Mucosa of stomach (tissue), 1 donor: ENCODE measurements around the gene CLUH.

Experiments used
- H3K27me3 ChIP-seq: one replicate; pipeline ENCODE4 v1.7.0; 2013; ENCODE audit warnings: mild to moderate bottlenecking, low read length; ENCODE audit not compliant: control insufficient read depth, insufficient read depth
- H3K36me3 ChIP-seq: one replicate; pipeline ENCODE4 v1.7.0; 2013; ENCODE audit warnings: low read length; ENCODE audit not compliant: control insufficient read depth, insufficient read depth
- H3K4me1 ChIP-seq: one replicate; pipeline ENCODE4 v1.7.0; 2013; ENCODE audit warnings: mild to moderate bottlenecking, low read length; ENCODE audit not compliant: control insufficient read depth, insufficient read depth
- H3K4me3 ChIP-seq: one replicate; pipeline ENCODE4 v1.7.0; 2013; ENCODE audit warnings: low read length
- H3K9ac ChIP-seq: one replicate; pipeline ENCODE4 v1.7.0; 2013; ENCODE audit warnings: mild to moderate bottlenecking, low read length, moderate library complexity
- H3K9me3 ChIP-seq: one replicate; pipeline ENCODE4 v1.7.0; 2013; ENCODE audit warnings: mild to moderate bottlenecking, low read length, moderate library complexity; ENCODE audit not compliant: control insufficient read depth
- donor health status: Pancreatic carcinoma.

CLUH gene

GRCh38 chr17:2713881-2714280 lies 2.3 kb upstream of the CLUH start:
- H3K4me3 ChIP-seq = no peak overlapping the region
- H3K36me3 ChIP-seq = no peaks in the 10 kb centered on the region
- no peaks in the 10 kb centered on the region for H3K9me3 ChIP-seq
- H3K27me3 ChIP-seq = no peaks in the 10 kb centered on the region
- peaks cover 42% of the 10 kb centered on the region for H3K4me1 ChIP-seq
- no peak overlapping the region for H3K9ac ChIP-seq

GRCh38 chr17:2712300-2713043 lies 908 bp upstream of the CLUH start:
- no peaks in the 10 kb centered on the region for H3K36me3 ChIP-seq
- peak overlapping the region; percentile 80 for H3K4me3 ChIP-seq
- H3K9me3 ChIP-seq = no peaks in the 10 kb centered on the region
- no peaks in the 10 kb centered on the region for H3K27me3 ChIP-seq
- peaks cover 48% of the 10 kb centered on the region for H3K4me1 ChIP-seq
- H3K9ac ChIP-seq = peak overlapping the region; percentile 92

GRCh38 chr17:2710803-2711607 lies 559 bp downstream of the CLUH start:
- H3K9ac ChIP-seq = peak overlapping the region; percentile 57
- peaks cover 49% of the 10 kb centered on the region for H3K4me1 ChIP-seq
- no peaks in the 10 kb centered on the region for H3K36me3 ChIP-seq
- H3K27me3 ChIP-seq = no peaks in the 10 kb centered on the region
- H3K9me3 ChIP-seq = no peaks in the 10 kb centered on the region
- peak overlapping the region; percentile 10 for H3K4me3 ChIP-seq

GRCh38 chr17:2710071-2710802 lies 1.3 kb downstream of the CLUH start:
- no peaks in the 10 kb centered on the region for H3K27me3 ChIP-seq
- no peaks in the 10 kb centered on the region for H3K36me3 ChIP-seq
- H3K9ac ChIP-seq = peak overlapping the region; percentile 57
- peaks cover 49% of the 10 kb centered on the region for H3K4me1 ChIP-seq
- H3K4me3 ChIP-seq = peak overlapping the region; percentile 10
- no peaks in the 10 kb centered on the region for H3K9me3 ChIP-seq

GRCh38 chr17:2709183-2709661 lies 2.3 kb downstream of the CLUH start:
- H3K4me1 ChIP-seq = peaks cover 49% of the 10 kb centered on the region

GRCh38 chr17:2708585-2709182 lies 2.9 kb downstream of the CLUH start:
- Histone ChIP-seq H3K9ac (peak overlapping the region; percentile 57), H3K36me3 (peaks cover 5% of the 10 kb centered on the region), H3K9me3 (no peaks in the 10 kb centered on the region), H3K27me3 (no peaks in the 10 kb centered on the region), H3K4me3 (no peak overlapping the region), H3K4me1 (peaks cover 49% of the 10 kb centered on the region)

More at GRCh38 chr17:2709183-2709661, 2.3 kb downstream of the CLUH start:
- Histone ChIP-seq H3K36me3 (no peaks in the 10 kb centered on the region), H3K27me3 (no peaks in the 10 kb centered on the region), H3K9me3 (no peaks in the 10 kb centered on the region), H3K9ac (peak overlapping the region; percentile 57), H3K4me3 (no peak overlapping the region)

- peak overlapping the region; percentile 30 for H3K9ac ChIP-seq
- H3K4me1 ChIP-seq = peaks cover 49% of the 10 kb centered on the region
- no peak overlapping the region for H3K4me3 ChIP-seq
- no peaks in the 10 kb centered on the region for H3K9me3 ChIP-seq
- peaks cover 5% of the 10 kb centered on the region for H3K36me3 ChIP-seq
- H3K27me3 ChIP-seq = no peaks in the 10 kb centered on the region
Measured at GRCh38 chr17:2707721-2708584, 3.6 kb downstream of the CLUH start.

GRCh38 chr17:2706911-2707510 lies 4.6 kb downstream of the CLUH start:
- peaks cover 5% of the 10 kb centered on the region for H3K36me3 ChIP-seq
- H3K4me3 ChIP-seq = no peak overlapping the region
- H3K9me3 ChIP-seq = no peaks in the 10 kb centered on the region
- no peaks in the 10 kb centered on the region for H3K27me3 ChIP-seq
- peaks cover 40% of the 10 kb centered on the region for H3K4me1 ChIP-seq
- H3K9ac ChIP-seq = no peak overlapping the region

GRCh38 chr17:2705888-2706795 lies 5.4 kb downstream of the CLUH start:
- H3K4me3 ChIP-seq = no peak overlapping the region
- H3K9ac ChIP-seq = no peak overlapping the region

GRCh38 chr17:2705263-2705662 lies 6.3 kb downstream of the CLUH start:
- H3K27me3 ChIP-seq = no peaks in the 10 kb centered on the region
- peaks cover 29% of the 10 kb centered on the region for H3K4me1 ChIP-seq
- H3K36me3 ChIP-seq = peaks cover 5% of the 10 kb centered on the region
- H3K9me3 ChIP-seq = no peaks in the 10 kb centered on the region
- no peak overlapping the region for H3K9ac ChIP-seq
- no peak overlapping the region for H3K4me3 ChIP-seq

More at GRCh38 chr17:2705888-2706795, 5.4 kb downstream of the CLUH start:
- peaks cover 37% of the 10 kb centered on the region for H3K4me1 ChIP-seq
- peaks cover 5% of the 10 kb centered on the region for H3K36me3 ChIP-seq
- H3K9me3 ChIP-seq = no peaks in the 10 kb centered on the region
- H3K27me3 ChIP-seq = no peaks in the 10 kb centered on the region
